Activated naive CD8-positive, alpha-beta T cell treated with anti-CD3 and anti-CD28 coated beads for 36 hours (primary cell): Measurements from ENCODE around the gene NUTM2F. TPM values are rescaled to one million over a fixed set of nuclear protein-coding genes. Genes with fewer than 3 reads are reported as not detected.
"Not testable (repeated sequence)": the region's sequence is repeated elsewhere in the genome, so short reads cannot be mapped to it uniquely, and the experiment has no call there.

Experiments used
- DNase-seq: peaks from one replicate; pipeline ENCODE4 v3.0.0; 2021
- H3K27ac Mint-ChIP-seq: one replicate; pipeline ENCODE4 v1.8.0; 2022; ENCODE audit warnings: mild to moderate bottlenecking, moderate library complexity, mixed read lengths
- H3K27me3 Mint-ChIP-seq: one replicate; pipeline ENCODE4 v1.8.0; 2022; ENCODE audit warnings: mild to moderate bottlenecking, mixed read lengths
- H3K36me3 Mint-ChIP-seq: one replicate; pipeline ENCODE4 v1.8.0; 2021; ENCODE audit warnings: mild to moderate bottlenecking, mixed read lengths
- H3K4me1 Mint-ChIP-seq: one replicate; pipeline ENCODE4 v1.8.0; 2021; ENCODE audit warnings: mixed read lengths
- H3K4me3 Mint-ChIP-seq: one replicate; pipeline ENCODE4 v1.8.0; 2022; ENCODE audit warnings: mild to moderate bottlenecking, moderate library complexity, mixed read lengths
- H3K9me3 Mint-ChIP-seq: one replicate; pipeline ENCODE4 v1.8.0; 2022; ENCODE audit warnings: mixed read lengths
- total RNA-seq, 2 experiments: library from RNA; stranded (reverse); gene quantifications; one replicate each; pipeline ENCODE4 v1.2.3, GENCODE V29; 2021

The NUTM2F gene
- not detected for total RNA-seq

DNA sequence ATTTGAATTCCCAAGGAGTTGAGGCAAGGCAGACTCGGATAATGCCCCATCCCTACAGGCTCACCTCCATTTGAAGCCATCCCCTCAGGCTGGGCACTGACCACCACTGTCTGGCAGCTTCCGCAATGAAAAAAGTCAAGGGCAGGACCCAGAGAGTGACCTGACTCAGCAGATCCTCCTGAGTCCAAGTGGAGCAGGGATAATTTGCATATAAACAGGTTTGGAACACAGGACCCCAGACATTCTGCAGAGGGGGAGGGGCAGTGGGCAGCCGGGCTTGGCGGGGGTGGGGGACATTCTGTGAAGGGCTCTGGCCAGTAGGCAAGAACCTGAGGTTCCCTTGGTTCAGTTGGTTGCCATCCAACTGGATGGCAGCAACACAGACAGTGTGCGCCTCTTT, at the start of gene NUTM2F:
Gene NUTM2F (minus strand): TSS at position 101 of the 400 bp plus-strand sequence. CDS start 21 bp downstream, at position 80.
- not testable (repeated sequence) for DNase-seq, H3K36me3 Mint-ChIP-seq, H3K27me3 Mint-ChIP-seq, H3K27ac Mint-ChIP-seq, H3K4me3 Mint-ChIP-seq, H3K9me3 Mint-ChIP-seq, H3K4me1 Mint-ChIP-seq

GRCh38 chr9:94375197-94375596, 46.8 kb upstream of the NUTM2F start:
- H3K27ac Mint-ChIP-seq, result peak overlapping the region; percentile 93
- peak; percentile 15 for DNase-seq
- H3K4me1 Mint-ChIP-seq, H3K27me3 Mint-ChIP-seq, H3K9me3 Mint-ChIP-seq, H3K36me3 Mint-ChIP-seq: not testable (repeated sequence)
- peak overlapping the region; percentile 88 for H3K4me3 Mint-ChIP-seq

GRCh38 chr9:94374176-94375056, 46.0 kb upstream of the NUTM2F start:
- H3K27ac Mint-ChIP-seq, result peak overlapping the region; percentile 93
- not testable (repeated sequence) for H3K36me3 Mint-ChIP-seq, H3K4me1 Mint-ChIP-seq, H3K27me3 Mint-ChIP-seq, H3K9me3 Mint-ChIP-seq
- peak overlapping the region; percentile 88 for H3K4me3 Mint-ChIP-seq
- peak; percentile 92 for DNase-seq

DNA sequence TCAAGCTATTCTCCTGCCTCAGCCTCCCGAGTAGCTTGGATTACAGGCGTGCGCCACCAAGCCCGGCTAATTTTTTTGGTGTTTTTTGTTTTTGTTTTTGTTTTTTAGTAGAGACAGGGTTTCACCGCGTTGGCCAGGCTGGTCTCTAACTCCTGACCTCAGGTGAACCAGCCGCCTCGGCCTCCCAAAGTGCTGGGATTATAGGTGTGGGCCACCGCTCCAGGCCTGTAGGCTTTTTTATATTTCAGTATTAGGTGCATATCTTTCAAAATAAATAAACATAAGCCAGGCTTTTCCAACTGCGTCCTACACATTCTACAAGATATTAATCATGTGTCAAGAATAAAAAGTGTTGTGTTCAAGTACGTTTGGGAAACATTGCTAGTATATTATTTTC, 45.3 kb upstream of the NUTM2F start:
- not testable (repeated sequence) for DNase-seq, H3K27me3 Mint-ChIP-seq, H3K36me3 Mint-ChIP-seq, H3K4me1 Mint-ChIP-seq, H3K9me3 Mint-ChIP-seq
- Mint-ChIP-seq H3K4me3 (peak overlapping the region; percentile 77), H3K27ac (peak overlapping the region; percentile 68)

DNA sequence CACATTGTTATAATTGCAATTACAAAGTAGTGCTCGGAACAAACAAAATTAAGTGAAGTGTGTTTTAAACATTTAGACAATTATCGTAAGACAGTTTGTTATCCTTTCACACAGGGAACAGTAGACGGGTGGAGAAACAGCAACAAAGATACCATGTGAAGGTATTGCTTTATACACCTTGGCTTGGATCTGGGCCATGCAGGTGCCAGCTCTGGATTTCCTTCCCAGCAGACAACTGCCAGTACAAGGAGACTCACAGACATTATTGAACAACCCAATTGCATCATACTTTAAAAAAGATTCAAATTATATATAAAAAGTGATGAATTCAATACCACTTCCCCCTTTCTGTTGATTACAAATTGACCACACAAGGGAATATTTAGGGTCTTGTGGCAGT, 41.8 kb upstream of the NUTM2F start:
- not testable (repeated sequence) for H3K4me1 Mint-ChIP-seq, H3K27ac Mint-ChIP-seq, H3K36me3 Mint-ChIP-seq, H3K27me3 Mint-ChIP-seq, H3K9me3 Mint-ChIP-seq, H3K4me3 Mint-ChIP-seq, DNase-seq

- not testable (repeated sequence) for H3K4me3 Mint-ChIP-seq, H3K9me3 Mint-ChIP-seq, H3K36me3 Mint-ChIP-seq, H3K27ac Mint-ChIP-seq, DNase-seq, H3K4me1 Mint-ChIP-seq, H3K27me3 Mint-ChIP-seq
These were observed 35.7 kb upstream of the NUTM2F start for GRCh38 chr9:94364093-94364614.

DNA sequence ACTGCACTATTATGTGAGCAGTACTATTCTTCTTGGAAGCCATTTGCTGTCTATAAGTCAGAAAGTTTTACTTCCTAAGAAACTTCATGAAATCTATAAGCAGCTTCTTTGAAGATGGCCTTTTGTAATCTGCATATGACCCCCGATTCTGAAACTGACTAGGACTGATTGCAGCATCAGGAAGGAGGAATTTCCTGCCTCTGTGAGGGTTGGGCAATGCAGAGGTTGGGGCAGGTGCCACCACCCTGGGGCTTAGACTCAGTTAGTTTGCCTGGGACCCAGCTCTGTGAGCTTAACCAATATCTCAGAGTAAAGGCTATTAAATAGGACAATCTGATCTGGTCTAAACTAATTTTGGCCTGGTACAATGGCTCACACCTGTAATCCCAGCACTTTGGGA, 28.7 kb upstream of the NUTM2F start:
- not testable (repeated sequence) for H3K9me3 Mint-ChIP-seq, H3K4me3 Mint-ChIP-seq, H3K4me1 Mint-ChIP-seq, H3K36me3 Mint-ChIP-seq, DNase-seq, H3K27ac Mint-ChIP-seq, H3K27me3 Mint-ChIP-seq

- not testable (repeated sequence) for H3K27me3 Mint-ChIP-seq, H3K36me3 Mint-ChIP-seq, H3K27ac Mint-ChIP-seq, H3K4me1 Mint-ChIP-seq, H3K4me3 Mint-ChIP-seq, DNase-seq, H3K9me3 Mint-ChIP-seq
These were observed 23.7 kb upstream of the NUTM2F start for GRCh38 chr9:94351901-94352723.

DNA sequence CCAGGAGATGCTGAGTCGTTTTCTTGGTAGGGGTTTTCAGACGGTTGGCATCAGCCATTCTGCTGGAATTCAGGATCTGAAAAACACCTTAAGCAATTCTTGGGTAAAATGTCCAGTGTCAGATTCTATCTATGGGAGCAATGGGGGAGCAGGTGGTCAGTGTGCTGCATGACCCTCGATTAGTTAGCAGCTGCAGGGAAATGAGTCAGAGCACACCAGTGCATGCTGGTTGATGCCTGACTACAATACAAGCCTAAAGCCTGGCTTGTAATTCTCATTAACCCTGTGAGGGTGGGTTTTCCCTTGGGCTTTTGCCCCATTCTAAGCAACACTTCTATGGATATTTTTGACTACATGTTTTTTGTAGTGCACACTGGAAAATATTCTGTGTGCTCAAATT, 20.3 kb upstream of the NUTM2F start:
- not testable (repeated sequence) for H3K4me3 Mint-ChIP-seq, H3K9me3 Mint-ChIP-seq, H3K27me3 Mint-ChIP-seq, H3K36me3 Mint-ChIP-seq, H3K27ac Mint-ChIP-seq, H3K4me1 Mint-ChIP-seq, DNase-seq

- not testable (repeated sequence) for H3K9me3 Mint-ChIP-seq, H3K27me3 Mint-ChIP-seq, H3K4me3 Mint-ChIP-seq, H3K27ac Mint-ChIP-seq, H3K4me1 Mint-ChIP-seq, H3K36me3 Mint-ChIP-seq, DNase-seq
These were observed 19.0 kb upstream of the NUTM2F start for GRCh38 chr9:94347451-94347850.

DNA sequence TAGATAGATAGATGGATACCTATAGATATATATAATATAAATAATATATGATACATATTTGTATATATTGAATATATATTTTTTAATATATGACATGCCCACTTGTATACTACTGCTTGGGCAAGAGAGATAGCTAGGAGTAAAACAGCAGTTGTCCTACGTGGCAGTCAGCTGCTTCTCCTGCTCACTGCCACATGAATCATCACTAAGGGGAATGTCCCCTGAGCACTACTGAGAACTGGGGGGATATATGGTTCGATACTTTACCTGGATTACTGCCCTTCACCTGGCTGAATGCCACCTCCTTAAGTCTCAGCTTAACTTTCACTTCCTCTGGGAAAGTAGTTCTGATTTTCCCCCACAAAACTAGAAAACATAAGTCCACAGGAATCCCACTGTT, 13.3 kb upstream of the NUTM2F start:
- not testable (repeated sequence) for H3K4me3 Mint-ChIP-seq, H3K27me3 Mint-ChIP-seq, H3K27ac Mint-ChIP-seq, H3K9me3 Mint-ChIP-seq, H3K36me3 Mint-ChIP-seq, H3K4me1 Mint-ChIP-seq, DNase-seq

GRCh38 chr9:94340750-94341149, 12.3 kb upstream of the NUTM2F start:
- H3K36me3 Mint-ChIP-seq, H3K27ac Mint-ChIP-seq, H3K9me3 Mint-ChIP-seq, H3K4me1 Mint-ChIP-seq, H3K27me3 Mint-ChIP-seq, DNase-seq, H3K4me3 Mint-ChIP-seq: not testable (repeated sequence)

DNA sequence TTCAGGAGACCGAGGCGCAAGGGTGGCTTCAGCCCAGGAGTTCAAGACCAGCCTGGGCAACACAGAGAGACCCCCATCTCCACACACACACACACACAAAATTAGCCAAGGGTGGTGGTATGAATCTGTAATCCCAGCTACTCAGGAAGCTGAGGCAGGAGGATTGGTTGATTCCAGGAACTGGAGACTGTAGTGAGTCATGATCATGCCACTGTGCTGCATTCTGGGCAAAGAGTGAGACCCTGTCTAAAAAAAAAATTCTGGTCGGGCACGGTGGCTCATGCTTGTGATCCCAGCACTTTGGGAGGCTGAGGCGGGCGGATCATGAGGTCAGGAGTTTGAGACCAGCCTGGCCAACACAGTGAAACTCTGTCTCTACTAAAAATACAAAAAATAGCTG, 11.2 kb upstream of the NUTM2F start:
- H3K27me3 Mint-ChIP-seq, H3K9me3 Mint-ChIP-seq, H3K4me3 Mint-ChIP-seq, H3K27ac Mint-ChIP-seq, DNase-seq, H3K4me1 Mint-ChIP-seq, H3K36me3 Mint-ChIP-seq: not testable (repeated sequence)

DNA sequence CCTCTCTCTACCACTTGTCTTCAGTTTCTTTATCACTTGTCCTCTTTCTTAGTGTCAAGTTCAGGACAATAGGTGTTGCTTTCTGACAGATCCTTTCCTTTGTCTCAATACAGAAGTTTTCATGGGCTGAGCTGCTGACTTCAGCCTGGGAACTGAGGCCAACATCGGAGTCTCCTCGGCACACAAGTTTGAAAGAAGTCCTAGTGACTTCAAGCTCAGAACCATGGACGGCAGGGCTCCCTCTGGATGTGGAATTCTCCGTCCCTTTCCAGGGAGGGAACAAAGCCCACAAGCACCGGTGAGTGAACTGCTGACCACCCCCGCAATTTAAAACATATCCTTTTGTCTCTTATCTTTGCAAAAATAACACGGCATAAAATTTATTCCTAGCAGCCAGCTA, 10.3 kb upstream of the NUTM2F start:
- H3K4me3 Mint-ChIP-seq, DNase-seq, H3K27me3 Mint-ChIP-seq, H3K27ac Mint-ChIP-seq, H3K4me1 Mint-ChIP-seq, H3K9me3 Mint-ChIP-seq, H3K36me3 Mint-ChIP-seq: not testable (repeated sequence)

DNA sequence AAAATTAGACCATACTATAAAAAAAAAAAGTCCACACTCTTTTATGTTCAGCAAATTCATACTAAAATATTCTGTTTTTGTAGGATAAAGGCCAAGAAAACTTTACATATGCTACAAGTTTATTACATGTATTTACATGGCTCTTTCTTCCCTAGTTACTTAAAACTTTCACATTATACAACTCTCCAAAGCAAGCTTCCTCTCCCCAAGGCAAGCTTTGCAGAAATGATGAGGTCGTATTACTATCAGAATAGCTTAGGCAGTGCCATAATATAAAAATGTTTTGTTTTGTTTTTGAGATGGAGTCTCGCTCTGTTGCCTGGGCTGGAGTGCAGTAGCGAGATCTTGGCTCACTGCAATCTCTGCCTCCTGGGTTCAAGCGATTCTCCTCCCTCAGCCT, 8.0 kb upstream of the NUTM2F start:
- H3K27ac Mint-ChIP-seq, DNase-seq, H3K36me3 Mint-ChIP-seq, H3K9me3 Mint-ChIP-seq, H3K4me3 Mint-ChIP-seq, H3K4me1 Mint-ChIP-seq, H3K27me3 Mint-ChIP-seq: not testable (repeated sequence)

DNA sequence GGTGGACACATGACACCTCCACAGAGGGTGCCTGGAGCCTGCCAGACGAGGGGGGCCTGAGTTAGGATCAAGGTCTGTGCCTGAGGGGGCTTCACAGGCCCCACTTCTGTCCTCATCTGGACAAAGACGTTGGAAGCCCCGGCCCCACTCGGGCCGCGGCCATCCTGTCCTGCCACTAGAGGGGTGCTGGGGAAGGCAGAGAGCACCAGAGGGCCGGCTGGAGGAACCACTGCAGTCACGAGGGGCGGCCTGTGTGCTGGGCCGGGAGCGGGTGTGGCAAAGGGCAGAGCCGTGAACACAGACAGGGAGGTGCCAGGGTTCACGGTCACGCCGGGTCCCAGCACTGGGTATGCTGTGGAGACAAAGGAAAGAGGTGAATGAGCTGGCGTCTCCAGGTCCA, 2.9 kb downstream of the NUTM2F start:
- H3K4me1 Mint-ChIP-seq, H3K36me3 Mint-ChIP-seq, H3K27ac Mint-ChIP-seq, H3K4me3 Mint-ChIP-seq, H3K27me3 Mint-ChIP-seq, DNase-seq, H3K9me3 Mint-ChIP-seq: not testable (repeated sequence)
